MV-4-11 (cell line): ENCODE measurements around the gene ULK4.
"Not testable (repeated sequence)": the region's sequence is repeated elsewhere in the genome, so short reads cannot be mapped to it uniquely, and the experiment has no call there.

Source experiments
- DNase-seq: peaks from one replicate; lab custom pipeline; 2025; lab: John Stamatoyannopoulos, UW

The ULK4 gene

DNA sequence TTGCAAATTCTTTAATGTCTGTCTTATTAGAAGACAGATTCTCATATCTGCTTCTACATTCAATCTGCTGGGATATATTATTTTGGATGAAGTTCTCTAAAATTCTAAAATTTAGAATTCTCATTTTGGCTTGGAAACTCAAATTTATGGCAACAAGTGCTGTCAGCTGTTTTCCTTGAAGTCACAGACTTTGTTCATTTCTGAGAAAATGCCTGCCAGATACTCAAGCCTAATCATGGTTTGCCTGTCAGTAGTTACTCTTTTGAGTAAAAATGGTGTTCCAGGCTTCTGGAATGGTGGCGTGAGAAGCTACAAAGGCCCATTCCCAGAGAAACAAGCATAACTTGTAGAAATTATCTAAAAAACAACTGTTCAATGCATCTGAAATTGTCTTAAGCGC is 646.8 kb downstream of the ULK4 start:
- DNase-seq, result no peak

DNA sequence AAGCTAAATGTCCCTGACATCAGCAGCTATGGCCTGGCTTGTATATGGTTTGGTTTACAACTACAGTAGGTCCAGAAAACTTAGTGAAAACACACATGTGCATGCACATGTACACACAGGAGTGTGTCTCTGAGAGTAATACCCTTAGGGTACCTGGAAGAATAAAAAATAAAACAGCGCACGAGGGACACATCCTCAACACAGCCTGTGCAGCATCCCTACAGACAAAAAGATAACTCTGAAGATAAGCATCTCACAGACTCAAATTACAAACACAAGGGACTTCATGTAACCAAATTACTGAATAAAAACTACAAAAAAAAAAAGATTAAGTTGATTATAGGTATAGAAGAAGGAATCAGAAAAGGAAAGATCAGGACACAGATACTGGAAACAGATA is 653.8 kb downstream of the ULK4 start:
- DNase-seq, result no peak

DNA sequence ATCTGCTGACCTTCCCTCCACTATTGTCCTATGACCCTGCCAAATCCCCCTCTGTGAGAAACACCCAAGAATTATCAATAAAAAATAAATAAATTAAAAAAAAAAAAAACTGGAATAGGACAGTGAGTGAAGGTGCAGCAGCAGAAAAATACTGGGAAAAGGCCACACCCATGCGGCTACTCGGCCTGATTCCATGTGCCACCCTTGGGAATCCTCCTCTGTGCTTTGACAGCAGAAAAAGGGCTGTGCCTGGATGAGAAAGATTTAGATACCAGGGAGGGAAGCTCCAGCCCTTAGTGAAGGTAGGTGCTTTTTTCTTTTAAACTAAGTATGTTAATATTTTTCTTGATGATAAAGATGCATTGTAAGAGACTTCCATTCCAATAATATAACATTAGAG is 654.8 kb downstream of the ULK4 start:
- DNase-seq, result no peak

DNA sequence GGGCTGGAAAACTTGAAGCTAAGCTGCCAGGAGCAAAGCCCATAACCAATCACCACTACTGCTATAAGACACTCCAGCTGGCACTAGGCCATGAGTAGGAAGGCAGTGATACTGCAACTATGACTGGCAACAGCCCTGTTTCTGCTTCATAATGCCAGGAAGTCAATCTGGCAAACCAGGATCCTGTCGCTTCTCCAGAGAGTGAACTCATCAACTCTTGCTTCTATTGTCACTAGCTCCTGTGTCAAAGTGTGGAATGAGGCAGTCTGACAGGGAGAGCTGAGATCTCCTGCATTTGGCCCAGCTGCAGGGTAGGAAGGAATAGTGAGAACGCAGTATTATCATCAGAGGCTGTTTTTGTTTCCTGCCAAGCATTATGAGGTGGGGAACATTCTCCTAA is 657.3 kb downstream of the ULK4 start:
- DNase-seq, result no peak

DNA sequence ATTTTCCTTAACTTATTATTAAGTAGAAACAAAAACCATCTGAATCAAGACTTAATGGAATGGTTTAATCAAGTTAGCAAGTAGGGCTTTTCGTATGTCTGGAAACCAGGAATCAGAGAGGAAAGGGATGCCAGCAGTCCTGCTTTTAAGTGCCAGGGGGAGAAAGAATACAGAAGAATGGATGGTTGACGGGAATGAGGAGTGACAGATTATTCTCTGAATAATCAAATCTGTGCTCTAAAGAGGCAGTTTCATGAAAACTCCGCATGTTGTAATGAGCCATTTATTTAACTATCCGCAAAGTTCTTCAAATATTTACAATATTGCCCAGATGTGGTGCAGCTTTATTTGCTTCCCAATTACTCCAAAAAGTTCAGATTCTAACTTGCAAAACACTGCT is 659.6 kb downstream of the ULK4 start:
- no peak for DNase-seq

DNA sequence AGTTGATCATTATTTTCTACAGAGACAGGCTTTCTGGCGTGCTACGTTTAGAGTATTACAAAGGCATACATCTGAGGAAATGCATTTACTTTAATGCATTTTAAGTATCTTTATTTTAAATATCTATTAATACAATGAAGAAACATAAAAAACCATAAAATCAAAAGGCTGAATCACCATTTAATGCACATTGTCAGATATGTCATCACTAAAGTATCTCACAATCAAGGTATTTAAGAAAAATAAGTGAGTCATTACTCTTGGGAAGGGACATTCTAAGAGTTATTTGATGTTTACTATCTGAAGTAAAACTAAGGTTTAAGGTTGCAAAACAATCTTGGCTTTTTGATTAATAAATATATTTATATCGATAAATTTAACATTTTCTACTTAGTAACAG is 660.4 kb downstream of the ULK4 start:
- DNase-seq, result no peak

DNA sequence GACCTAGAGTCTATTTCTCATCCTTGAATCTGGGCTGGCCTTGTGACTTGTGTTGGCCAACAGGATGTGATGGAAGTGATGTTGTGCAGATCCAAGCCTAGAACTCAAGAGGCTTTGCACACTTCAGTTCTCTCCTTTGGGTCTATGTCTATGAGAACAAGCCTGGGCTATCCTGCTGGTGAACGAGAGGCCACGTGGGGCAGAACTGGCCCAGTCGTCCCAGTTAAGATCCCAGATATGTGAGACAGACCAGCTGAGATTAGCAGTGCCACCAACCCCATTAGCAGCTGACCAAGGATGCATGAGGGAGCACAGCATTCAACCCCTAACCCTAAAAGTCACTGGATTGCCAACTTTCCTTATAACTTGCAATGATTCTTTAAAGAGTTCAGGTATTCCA is 662.9 kb downstream of the ULK4 start:
- DNase-seq, result no peak

DNA sequence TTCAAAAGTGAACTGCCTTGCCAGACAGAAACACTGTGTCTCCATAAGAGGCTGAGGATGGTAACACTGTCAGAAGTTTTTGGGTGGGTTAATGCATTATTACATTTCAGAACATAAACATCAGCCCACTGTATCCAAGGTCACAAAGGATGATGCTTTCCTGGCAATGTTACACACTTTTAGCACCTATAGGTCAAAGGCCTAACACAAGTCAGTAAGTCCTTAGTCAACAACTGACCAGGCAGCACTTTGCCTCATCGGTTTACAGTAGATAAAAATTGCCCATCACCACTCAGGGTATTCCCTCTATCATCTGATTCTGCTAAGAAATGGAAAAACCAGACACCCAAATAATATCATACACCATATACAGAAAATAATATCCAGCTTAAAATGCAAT is 664.2 kb downstream of the ULK4 start:
- DNase-seq, result no peak

DNA sequence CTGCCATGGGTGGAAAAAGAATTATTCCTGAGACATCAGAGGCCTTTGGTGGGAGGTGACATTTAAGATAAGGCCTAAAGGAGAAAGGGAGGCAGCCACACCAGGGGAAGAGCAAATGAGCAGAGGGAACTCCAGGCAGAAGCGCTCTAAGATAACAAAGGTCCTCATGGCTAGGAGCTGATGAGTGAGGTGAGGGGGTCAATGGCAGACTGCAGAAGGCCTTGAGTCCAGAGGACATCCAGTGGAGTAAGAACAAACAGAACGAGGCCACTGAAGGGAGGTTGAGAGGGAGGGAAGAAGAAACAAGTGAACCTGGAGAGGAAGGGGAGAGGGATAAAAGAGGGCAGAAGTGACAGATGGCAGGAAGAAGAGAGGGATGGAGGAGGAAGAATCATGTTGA is 665.3 kb downstream of the ULK4 start:
- no peak for DNase-seq

DNA sequence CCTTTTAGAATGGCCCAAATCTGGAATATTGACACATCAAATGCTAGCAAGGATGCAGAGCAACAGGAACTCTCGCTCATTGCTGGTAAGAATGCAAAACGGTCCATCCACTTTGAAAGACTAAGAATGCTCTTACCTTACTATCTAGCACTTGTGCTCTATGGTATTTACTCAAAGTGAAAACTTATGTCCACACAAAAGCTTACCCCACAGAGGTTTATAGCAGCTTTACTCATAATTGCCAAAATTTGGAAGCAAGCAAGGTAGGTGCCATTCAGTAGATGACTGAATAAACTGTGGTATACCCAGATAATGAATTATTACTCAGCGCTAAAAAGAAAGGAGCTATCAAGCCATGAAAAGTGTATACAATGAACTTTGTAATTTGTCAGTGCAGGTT is 666.2 kb downstream of the ULK4 start:
- no peak for DNase-seq

DNA sequence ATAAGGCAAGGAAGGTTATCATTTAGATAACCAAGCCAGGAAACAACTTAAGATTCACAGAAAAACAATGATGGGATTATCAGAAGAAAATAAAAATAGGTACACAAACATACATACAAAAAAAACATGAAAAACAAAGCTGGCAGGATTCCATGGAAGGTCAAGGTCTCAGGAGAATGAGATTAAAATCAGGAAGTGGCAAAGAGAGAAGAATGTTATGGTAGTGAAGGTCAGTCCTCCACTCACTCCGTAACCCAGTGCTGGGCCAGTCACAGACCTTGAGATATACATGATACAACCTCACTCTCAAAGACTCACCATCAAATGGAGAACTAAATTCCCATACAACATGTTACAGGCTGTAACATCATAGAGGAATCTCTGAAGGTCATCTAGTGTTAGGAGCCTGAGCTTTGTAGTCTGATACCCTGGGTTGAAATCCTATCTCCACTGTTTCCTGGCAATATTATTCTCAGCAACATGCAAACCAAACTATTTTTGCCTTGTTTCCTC is 668.7 kb downstream of the ULK4 start:
- DNase-seq, result no peak

DNA sequence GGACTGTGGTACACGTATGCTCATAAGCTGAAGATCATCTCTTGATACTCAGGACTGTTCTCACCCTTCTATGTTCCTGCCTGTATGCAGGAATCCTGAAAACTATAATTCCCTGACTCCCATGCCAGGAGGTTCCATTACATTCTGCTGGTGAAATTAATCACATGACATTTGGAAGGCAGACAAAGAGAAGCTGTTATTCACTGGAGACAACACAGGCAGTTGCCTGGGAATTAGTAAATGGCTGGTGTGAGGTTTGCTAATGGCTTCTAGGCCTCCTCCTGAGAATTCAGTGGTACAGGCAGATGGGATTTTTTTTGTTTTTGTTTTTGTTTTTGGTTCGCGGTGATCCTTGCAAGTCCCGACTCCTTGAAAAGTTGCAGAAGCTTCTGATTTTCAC is 671.2 kb downstream of the ULK4 start:
- no peak for DNase-seq

DNA sequence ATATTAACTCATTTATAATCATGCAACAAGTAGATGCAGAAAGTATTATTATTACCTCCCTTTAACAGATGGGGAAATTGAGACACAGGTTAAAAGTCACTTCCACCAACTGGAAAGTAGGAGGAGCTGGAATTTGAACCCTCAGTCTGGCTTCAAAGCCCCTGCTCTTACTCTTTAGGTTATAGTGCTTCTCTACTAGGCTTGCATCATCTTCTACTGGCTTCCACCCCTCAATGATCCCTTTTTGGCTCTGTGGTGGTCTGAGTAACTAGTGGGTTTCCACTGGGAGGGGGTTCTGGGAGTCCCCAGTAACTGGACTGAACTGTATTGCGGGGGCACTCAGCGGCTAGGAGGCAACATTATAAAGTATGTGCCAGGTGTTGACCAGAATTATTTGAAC is 671.6 kb downstream of the ULK4 start:
- DNase-seq, result no peak

DNA sequence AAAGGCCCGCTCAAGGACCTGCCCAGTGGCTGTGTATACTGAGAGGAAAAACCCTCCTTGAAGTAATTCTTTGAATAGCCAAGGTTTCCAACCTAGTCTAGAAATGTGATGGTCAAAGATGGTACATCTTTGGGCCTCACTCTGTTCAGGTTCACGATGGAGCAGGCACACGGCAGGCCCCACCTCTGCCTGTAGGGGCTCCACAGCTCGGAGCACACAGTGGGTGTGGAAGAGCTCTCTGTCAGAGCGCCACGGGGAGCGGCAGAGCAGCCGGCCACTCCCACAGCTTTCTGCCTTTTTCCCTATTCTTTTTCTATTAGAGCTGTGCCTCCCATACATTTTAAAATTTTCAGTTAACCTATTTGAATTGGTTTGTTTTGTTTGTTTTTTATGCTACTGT is 673.1 kb downstream of the ULK4 start:
- DNase-seq, result no peak

DNA sequence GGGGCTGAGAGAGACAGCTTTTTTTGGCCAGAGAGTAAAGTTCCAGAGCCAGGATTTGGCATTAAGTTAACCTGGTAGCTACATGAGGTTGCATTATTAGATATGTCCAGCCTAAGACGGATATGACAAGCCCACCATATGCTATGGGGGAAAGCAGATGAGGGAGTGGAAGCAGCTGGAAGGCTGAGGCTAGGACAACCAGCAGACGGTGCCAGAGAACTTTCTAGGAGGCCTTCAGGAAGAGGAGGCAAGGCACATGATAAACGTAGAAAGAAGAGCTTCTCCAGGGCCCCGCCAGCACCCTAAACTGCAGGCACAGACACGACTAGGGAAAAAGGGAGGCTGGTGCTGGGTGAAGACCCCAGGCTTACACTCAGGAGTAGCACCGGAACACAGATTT is 675.6 kb downstream of the ULK4 start:
- DNase-seq, result no peak

DNA sequence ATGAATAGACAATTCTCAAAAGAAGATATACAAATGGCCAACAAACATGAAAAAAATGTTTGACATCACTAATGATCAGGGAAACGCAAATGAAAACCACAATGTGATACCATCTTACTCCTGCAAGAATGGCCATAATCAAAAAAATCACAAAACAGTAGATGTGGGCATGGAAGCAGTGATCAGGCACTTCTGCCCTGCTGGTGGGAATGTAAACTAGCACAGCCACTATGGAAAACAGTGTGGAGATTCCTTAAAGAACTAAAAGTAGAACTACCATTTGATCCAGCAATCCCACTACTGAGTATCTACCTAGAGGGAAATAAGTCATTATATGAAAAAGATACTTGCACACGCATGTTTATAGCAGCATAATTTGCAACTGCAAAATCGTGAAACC is 677.0 kb downstream of the ULK4 start:
- not testable (repeated sequence) for DNase-seq

DNA sequence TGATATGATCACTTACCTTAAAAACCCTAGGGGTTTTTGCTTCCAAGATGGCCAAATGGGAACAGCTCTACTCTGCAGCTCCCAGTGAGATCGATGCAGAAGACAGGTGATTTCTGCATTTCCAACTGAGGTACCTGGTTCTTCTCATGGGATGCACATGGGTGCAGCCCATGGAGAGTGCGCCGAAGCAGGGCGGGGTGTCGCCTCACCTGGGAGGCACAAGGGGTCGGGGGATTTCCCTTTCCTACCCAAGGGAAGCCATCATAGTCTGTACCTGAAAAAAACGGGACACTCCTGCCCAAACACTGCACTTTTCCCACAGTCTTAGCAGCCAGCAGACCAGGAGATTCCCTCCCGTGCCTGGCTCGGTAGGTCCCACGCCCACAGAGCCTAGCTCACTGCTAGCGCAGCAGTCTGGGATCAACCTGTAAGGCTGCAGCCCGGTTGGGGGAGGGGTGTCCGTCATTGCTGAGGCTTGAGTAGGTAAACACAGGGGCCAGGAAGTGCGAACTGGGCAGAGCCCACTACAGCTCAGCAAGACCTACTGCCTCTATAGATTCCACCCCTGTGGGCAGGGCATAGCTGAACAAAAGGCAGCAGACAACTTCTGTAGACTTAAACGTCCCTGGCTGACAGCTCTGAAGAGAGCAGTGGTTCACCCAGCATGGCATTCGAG is 684.0 kb downstream of the ULK4 start:
- DNase-seq, result no peak

DNA sequence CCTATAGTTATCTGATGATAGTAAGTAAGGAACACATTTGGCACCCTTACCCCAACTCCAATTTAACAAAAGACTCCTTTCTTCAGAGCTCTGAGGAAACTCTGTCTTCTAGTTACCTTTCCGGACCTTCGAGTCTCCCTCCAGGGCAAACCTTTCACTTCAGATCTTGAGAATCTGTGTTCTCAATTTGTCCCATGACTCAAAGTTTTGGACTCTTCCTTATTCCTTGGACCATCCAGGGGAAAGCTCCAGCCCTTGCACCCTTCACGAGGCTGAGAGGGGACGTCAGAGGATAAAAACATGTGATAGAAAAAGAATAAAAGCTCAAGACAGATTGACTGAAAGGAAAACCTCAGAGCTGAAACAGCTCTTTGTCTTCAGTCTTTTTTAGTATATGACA is 685.7 kb downstream of the ULK4 start:
- DNase-seq, result no peak

DNA sequence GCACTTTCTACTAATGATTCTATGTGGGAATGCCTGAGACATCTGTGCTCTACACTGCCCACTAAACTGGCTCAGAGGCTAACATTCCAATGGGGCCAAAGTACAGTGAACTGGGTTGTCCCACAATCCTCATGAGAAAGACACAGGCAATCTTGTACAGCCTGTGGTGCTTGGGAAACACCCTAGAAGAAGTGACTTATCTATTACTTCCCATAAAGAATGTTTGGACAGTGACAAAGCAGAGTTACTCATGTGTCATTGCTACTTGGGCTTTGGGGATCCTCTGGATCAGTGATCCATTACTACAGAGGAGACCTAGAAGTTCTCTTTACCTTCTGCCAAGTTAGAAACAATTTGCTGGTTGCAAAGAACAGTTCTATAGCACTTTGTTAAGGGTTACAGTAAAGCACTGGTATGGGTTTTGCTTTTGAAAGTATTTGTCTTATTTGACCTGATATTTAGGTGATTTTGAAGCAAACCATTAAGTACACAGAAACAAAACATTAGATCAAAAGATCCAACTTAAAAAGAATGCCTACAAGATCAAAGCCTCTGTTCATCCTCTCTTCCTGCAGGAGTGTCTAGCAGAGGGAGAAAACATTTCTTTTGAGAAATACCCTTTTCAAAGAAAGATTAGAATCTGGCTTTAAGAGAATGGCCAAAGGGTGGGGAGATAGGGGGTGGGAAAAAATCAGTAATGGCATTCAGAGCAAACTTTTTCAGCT is 686.8 kb downstream of the ULK4 start:
- no peak for DNase-seq

DNA sequence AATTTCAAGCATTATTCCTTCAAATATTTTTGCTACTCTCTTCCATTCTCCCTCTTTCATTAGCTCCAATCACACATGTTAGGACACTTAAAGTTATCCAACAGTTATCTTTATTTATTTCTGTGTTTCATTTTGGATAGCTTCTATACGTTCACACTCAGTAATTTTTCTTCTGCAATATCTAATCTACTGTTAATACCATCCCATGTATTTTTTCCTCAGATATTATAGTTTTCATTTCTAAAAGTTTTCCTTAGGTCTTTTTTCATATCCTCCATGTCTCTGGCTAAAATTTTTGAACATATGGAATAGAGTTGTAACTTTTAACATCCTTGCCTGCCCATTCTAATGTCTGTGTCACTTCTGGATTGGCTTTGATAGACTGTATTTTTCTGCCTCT is 689.2 kb downstream of the ULK4 start:
- DNase-seq, result no peak

DNA sequence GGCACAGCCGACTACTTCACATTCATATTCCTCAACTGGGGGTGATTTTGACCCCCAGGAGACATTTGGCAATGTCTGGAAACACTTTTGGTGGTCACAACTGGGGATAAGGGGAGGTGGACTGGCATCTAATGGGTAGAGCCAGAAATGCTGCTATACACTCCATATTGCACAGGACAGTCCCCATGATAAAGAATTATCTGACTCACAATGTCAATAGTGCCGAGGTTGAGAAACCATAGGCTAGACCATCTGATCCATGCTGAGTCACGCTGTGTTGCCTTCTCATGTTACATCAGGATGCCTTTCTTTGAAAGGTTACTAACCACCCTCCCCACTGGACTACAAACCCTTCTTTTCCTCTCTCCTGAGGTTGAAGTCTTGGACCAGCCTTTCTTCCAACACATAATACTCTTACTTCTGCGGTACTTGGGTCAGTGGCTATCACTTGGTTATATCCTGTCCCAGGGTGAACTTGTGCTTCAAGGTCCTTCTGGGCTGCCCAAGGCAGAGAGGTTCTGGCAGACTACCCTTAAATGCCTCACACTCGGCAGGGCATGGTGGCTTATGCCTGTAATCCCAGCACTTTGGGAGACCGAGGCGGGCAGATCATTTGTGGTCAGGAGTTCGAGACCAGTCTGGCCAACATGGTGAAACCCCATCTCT is 693.8 kb downstream of the ULK4 start:
- DNase-seq, result peak; percentile 61

DNA sequence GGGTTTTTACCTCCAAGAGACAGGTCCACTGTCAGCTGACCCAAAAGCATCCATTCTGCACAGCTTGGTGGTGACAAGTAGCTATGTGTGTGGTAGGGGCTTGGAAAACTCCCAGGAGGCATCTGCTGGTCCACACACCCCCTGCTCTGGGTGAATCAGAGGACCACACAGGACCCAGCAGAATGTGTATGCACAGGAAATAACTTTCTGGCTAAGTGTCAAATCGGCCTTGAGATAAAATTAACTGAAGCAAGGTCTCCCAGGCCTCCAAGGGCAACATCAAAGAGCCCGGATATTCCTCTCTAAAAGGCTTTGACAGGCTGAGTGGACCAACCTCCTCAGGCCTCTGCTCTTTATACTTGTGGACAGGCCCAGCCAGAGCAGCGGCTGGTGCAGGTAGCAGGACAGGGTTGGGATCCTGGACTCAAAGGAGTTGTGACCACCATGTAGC is 696.1 kb downstream of the ULK4 start:
- no peak for DNase-seq

DNA sequence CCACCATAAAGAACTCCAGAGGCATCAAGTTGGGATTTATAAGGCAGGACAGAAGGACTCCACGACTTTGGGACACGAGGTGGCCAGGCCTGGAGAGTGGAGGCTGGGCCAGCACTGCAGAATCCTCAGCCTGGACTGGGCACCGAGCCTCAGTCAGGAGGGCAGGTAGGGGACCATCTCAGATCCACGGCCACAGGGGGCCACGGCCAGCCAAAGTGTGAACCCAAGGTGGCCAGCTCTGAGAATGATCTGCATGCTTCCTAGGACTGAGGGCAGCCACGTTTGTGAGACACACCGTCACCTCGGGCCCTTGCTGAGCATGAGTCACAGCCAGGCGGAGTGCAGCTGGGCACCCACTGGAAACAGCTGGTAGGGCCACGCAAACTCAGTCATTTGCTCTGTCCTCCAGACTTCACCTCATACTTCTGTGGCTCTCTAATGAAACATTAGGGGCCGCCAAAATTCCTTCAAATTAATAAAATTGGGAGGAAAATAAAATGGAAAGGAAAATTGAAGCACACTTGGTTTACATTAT is 696.8 kb downstream of the ULK4 start:
- DNase-seq, result no peak
